Spleen (tissue), 11 donors: ENCODE data around the gene TMOD2. TPM values are rescaled to one million over a fixed set of nuclear protein-coding genes. Genes with fewer than 3 reads are reported as not detected.

Experiments used
- DNase-seq: peaks from one replicate; pipeline ENCODE4 v3.0.0-alpha.2; 2020
- H3K27ac ChIP-seq, 8 donors: fragments of 200-600 bp; sonication (generic) in 7 of 8; 1 replicate in 4 of 8; 2 replicates in 4 of 8; pipeline versions ENCODE4 v1.5.0 to v1.8.0; 2016 to 2021; ENCODE audit warnings: inconsistent platforms in 4 of 8, mild to moderate bottlenecking in 4 of 8, moderate library complexity in 1 of 8
- H3K27me3 ChIP-seq, 7 donors: fragments of 200-600 bp; sonication (generic) in 6 of 7; replicated peaks in 1 of 7; 1 replicate in 4 of 7; 2 replicates in 3 of 7; pipeline versions ENCODE4 v1.5.0 to v1.8.0; 2016 to 2021; ENCODE audit warnings: inconsistent platforms in 3 of 7, mild to moderate bottlenecking in 1 of 7
- H3K36me3 ChIP-seq, 6 donors: fragments of 200-600 bp; sonication (generic) in 5 of 6; 1 replicate in 4 of 6; 2 replicates in 2 of 6; pipeline versions ENCODE4 v1.5.0 to v1.8.0; 2016 to 2021; ENCODE audit warnings: inconsistent platforms in 2 of 6
- H3K4me1 ChIP-seq, 6 donors: fragments of 200-600 bp; sonication (generic) in 5 of 6; 1 replicate in 3 of 6; 2 replicates in 3 of 6; pipeline versions ENCODE4 v1.5.0 to v1.8.0; 2016 to 2021; ENCODE audit warnings: inconsistent platforms in 3 of 6
- H3K4me3 ChIP-seq, 8 donors: fragments of 200-600 bp; sonication (generic) in 7 of 8; 1 replicate in 4 of 8; 2 replicates in 4 of 8; pipeline versions ENCODE4 v1.5.0 to v1.8.0; 2016 to 2021; ENCODE audit warnings: inconsistent platforms in 4 of 8, mild to moderate bottlenecking in 4 of 8, moderate library complexity in 2 of 8
- H3K9me3 ChIP-seq, 8 donors: fragments of 200-600 bp; sonication (generic) in 7 of 8; 1 replicate in 4 of 8; 2 replicates in 4 of 8; pipeline versions ENCODE4 v1.5.0 to v1.8.0; 2016 to 2021; ENCODE audit warnings: inconsistent platforms in 4 of 8
- POLR2A ChIP-seq, 3 donors: fragments of 450-650 bp; IDR thresholded peaks; one replicate each; pipeline ENCODE4 v1.5.1; 2017; ENCODE audit warnings: antibody characterized with exemption in 3 of 3, mild to moderate bottlenecking in 1 of 3
- POLR2AphosphoS5 ChIP-seq, 3 donors: sonication (generic); formaldehyde crosslinking; IDR thresholded peaks; one replicate each; pipeline ENCODE4 v1.5.1; 2017; ENCODE audit warnings: antibody characterized with exemption in 3 of 3
- WGBS, 5 donors: extraction: QIAGEN DNeasy Blood & Tissue Kit in 3 of 5; methylation state at CpG; one replicate each; pipeline versions ENCODE4 v1.1.5 to v1.1.7; 2013 to 2018; 5-methylcytosine and 5-hydroxymethylcytosine counted together
- intact Hi-C: fragments of 100-400 bp; cut with DNase I; formaldehyde crosslinking; loops from one replicate; pipeline ENCODE4 v1.15.0; 2023; ENCODE audit warnings: low total_unique reads
- polyA plus RNA-seq, 3 donors: library from polyadenylated mRNA; stranded (reverse); fragments of 200-250 nt; gene quantifications; one replicate each; pipeline ENCODE4 v1.2.1, GENCODE V29; 2013
- total RNA-seq, 7 donors: library from RNA; depleted of rRNA in 3 of 7; stranded (reverse); fragments of >200 nt in 3 of 7; fragmentation: NEBNext Ultra II Directional in 4 of 7; extraction: Animal tissue kit (Norgen Biotek cat#: 25700) in 4 of 7; gene quantifications; one replicate each; pipeline versions ENCODE4 v1.1.0 to v1.2.1, GENCODE V29; 2016 to 2021
- TF ChIP-seq, protein P1 (sequence below), 11 experiments: fragments of 200-600 bp in 7 of 11; fragments of 450-650 bp in 4 of 11; sonication (generic) in 4 of 11; IDR thresholded peaks in 8 of 11; conservative IDR thresholded peaks in 3 of 11; 1 replicate in 7 of 11; 2 replicates in 4 of 11; pipeline versions ENCODE4 v1.4.0 to v1.8.0; 2016 to 2021; ENCODE audit warnings: antibody characterized with exemption in 11 of 11, inconsistent platforms in 4 of 11, mild to moderate bottlenecking in 1 of 11
- donor health status: healthy with polysubstance abuse.
- donor health status: DM: no; HTN: no; CAD: no; lungs with moderate emphysema.
- donor health status: DM: no; HTN: no; CAD: no.
- donor health status: Bipolar disorder and iron deficiency.
- donor health status: healthy.
- donor health status: DM: no; HTN: no; CAD: no.
- donor health status: DM: yes; HTN: yes; CAD: no.

The TMOD2 gene
- total and polyA plus RNA-seq, 10 donors, result 1.3 to 21.1 (median 14.2) TPM

DNA sequence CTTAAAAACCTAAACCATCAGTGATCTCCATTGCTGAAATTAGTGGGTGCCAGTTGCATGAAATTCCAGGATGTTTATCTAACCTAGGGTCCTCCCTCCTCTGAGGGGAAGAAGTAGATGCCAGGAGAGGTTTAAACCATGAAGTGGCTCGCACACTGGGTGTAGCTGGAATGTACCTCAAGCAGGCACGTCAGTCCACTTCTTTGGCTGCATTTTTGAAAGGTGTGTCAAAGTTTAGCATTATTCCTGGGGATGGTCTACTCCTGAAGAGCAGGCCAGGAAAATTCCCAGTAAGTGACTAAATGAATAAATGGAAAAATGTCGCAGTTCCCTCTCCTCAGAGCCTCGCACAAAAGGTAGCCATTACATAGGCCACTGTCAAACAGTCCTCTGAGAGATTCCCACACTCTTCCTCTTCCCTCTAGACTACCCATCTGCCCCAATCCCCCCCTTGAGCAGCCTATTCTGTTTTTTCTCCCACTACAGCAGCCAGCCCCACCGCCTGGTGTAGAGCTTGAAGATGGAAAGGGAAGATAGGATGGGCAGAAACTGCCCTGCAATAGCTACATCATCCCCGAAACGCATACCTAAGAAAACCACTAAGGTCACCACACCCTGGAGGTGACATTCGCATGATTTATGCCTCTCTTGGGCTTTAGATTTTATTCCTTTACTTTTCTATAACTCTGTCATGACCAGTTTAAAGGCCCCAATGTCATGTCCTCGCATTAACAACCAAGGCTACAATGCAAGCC, 77.4 kb downstream of the TMOD2 start:
- DNase-seq, result no peak
- H3K27ac ChIP-seq, result peak overlapping the region; percentile 87 to 98 (median 96)

DNA sequence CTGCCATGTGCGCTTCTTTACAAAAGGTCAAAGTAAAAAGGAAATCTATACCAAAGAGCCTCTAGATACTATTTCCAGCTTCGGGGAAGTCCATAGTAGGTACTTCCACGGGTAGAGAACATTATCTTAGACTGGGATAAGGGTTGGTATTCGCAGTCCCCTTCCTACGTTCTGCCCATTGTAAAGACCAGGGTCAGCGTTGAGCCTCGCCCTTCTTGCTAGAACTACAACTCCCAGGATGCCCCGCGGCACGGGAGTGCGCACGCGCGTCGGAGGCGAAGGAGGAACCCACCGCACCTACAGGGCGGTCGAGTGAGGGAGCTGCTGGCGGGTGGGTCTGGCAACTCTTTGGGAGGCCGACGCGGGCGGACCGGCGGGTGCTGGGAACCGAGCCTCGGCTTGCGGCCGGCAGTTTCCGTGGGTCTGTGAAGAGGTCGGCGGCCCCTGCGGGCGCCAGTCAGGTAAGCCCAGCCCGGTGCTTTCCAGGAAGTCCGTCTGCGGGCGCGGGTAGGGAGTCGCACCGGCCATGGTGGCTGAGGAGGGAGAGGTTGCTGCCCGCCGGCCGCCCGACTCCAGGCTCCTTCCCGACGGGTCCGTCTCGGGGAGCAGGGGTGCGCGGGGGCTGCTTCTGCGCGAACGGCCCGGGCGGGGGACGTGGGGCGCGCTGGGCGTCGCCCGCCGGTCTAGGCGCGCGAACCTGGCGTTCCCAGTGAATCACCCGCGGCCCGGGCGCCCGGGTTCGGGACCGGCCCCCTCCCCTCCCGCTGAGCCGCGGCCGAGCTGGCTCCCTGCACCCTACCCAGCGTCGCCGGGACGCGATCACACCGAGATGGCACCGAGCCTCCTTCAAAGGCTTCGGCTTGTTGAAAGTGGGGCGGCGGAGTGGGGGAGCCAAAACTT, 78.2 kb downstream of the TMOD2 start, which contains the start of gene TMOD3:
TSS of gene TMOD3 (plus strand) at position 278 of the 900 bp plus-strand sequence. CDS start 33,232 bp downstream, outside the sequence.
- H3K27ac ChIP-seq, result peak within 1 kb of the TSS; percentile 87 to 98 (median 96)

More for the DNA sequence above, 77.4 kb downstream of the TMOD2 start:
- no peaks in the 10 kb centered on the region for H3K36me3 ChIP-seq
- WGBS, 5 donors, result 81 to 88% (median 84%) methylated on average over 9 of the region's 9 CpGs
- no peaks in the 10 kb centered on the region for H3K9me3 ChIP-seq
- intact Hi-C loops, result no loop called here
- peak overlapping the region in 4 of 8 donors; percentile 82 to 94 (median 90) for H3K4me3 ChIP-seq
- peaks cover 22 to 42% (median 36%) of the 10 kb centered on the region in 6 donors for H3K4me1 ChIP-seq
- TF ChIP-seq POLR2AphosphoS5 (IDR thresholded peaks at IDR 0.05), result no peak
- no peak for TF ChIP-seq POLR2A (IDR thresholded peaks at IDR 0.05)
- TF ChIP-seq, protein P1, sequence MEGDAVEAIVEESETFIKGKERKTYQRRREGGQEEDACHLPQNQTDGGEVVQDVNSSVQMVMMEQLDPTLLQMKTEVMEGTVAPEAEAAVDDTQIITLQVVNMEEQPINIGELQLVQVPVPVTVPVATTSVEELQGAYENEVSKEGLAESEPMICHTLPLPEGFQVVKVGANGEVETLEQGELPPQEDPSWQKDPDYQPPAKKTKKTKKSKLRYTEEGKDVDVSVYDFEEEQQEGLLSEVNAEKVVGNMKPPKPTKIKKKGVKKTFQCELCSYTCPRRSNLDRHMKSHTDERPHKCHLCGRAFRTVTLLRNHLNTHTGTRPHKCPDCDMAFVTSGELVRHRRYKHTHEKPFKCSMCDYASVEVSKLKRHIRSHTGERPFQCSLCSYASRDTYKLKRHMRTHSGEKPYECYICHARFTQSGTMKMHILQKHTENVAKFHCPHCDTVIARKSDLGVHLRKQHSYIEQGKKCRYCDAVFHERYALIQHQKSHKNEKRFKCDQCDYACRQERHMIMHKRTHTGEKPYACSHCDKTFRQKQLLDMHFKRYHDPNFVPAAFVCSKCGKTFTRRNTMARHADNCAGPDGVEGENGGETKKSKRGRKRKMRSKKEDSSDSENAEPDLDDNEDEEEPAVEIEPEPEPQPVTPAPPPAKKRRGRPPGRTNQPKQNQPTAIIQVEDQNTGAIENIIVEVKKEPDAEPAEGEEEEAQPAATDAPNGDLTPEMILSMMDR (IDR thresholded peaks at IDR 0.05 in 8 of 11, conservative IDR thresholded peaks at IDR 0.05 in 3 of 11), result no peak
- H3K27me3 ChIP-seq, result no peaks in the 10 kb centered on the region

DNA sequence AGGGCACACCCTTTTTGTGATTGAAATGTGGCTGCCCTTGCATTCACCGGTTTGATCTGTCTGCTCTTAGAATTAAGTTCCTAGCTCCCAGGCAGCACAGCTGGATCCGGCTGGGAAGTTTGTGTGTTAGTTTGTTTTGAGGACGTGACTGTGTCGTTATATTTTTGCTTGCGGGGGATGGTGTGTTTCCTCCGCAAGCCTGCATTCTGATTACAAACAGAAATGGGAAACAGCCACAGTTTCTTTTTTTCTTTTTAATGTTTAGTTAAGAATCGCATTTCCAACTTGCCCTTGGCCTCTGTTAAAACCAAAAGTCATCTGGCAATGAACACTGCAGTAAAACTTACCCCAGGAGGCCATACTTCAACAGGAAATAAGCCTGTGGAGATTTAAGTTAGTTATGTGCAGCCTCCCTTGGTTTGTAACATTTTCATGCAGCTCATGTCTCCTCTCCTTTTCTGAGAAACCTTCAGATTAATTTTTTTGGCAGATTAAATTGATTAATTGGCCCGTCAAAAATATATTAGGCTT, 78.9 kb downstream of the TMOD2 start:
- TF ChIP-seq, protein P1 (IDR thresholded peaks at IDR 0.05 in 8 of 11, conservative IDR thresholded peaks at IDR 0.05 in 3 of 11), result no peak
- peak in 1 of 3 donors; percentile 5 for TF ChIP-seq POLR2AphosphoS5 (IDR thresholded peaks at IDR 0.05)
- H3K9me3 ChIP-seq, result no peaks in the 10 kb centered on the region
- intact Hi-C loops, result no loop called here
- H3K4me1 ChIP-seq, result peaks cover 22 to 57% (median 40%) of the 10 kb centered on the region in 6 donors
- H3K27ac ChIP-seq, result peak overlapping the region; percentile 87 to 98 (median 96)
- peak overlapping the region; percentile 71 to 97 (median 90) for H3K4me3 ChIP-seq
- DNase-seq, result no peak
- H3K27me3 ChIP-seq, result no peaks in the 10 kb centered on the region
- WGBS, 5 donors, result 0 to 2% (median 1%) methylated on average over 8 of the region's 8 CpGs
- H3K36me3 ChIP-seq, result no peaks in the 10 kb centered on the region

More for the DNA sequence above, 78.2 kb downstream of the TMOD2 start, which contains the start of gene TMOD3:
- WGBS, 5 donors, result 1 to 18% (median 2%) methylated on average over 5 to 89 of the region's 89 CpGs
- TF ChIP-seq, protein P1 (IDR thresholded peaks at IDR 0.05 in 8 of 11, conservative IDR thresholded peaks at IDR 0.05 in 3 of 11), result peak in 4 of 11 experiments; percentile 26 to 41 (median 35)
- TF ChIP-seq POLR2AphosphoS5 (IDR thresholded peaks at IDR 0.05), result peak; percentile 99
- peak in 1 of 3 donors; percentile 85 for TF ChIP-seq POLR2A (IDR thresholded peaks at IDR 0.05)
- H3K4me3 ChIP-seq, result peak within 1 kb of the TSS; percentile 71 to 97 (median 90)
- H3K4me1 ChIP-seq, result peaks cover 22 to 50% (median 39%) of the 10 kb centered on the region in 6 donors
- H3K36me3 ChIP-seq, result no peaks in the 10 kb centered on the region
- intact Hi-C loops, result no loop called here
- no peaks in the 10 kb centered on the region for H3K27me3 ChIP-seq
- peak; percentile 97 for DNase-seq
- H3K9me3 ChIP-seq, result no peaks in the 10 kb centered on the region
